Trophoblast cell (in vitro differentiated cells and primary cell): ENCODE data around the gene DAB2.

Experiments
- DNase-seq, 2 donors: peaks; one replicate each; pipeline ENCODE4 v3.0.0-alpha.2; 2016
- H2AFZ ChIP-seq: 2 replicates; pipeline ENCODE4 v1.6.1; 2013; ENCODE audit warnings: low read length, moderate library complexity, mild to moderate bottlenecking; ENCODE audit not compliant: insufficient read depth, poor library complexity
- H2AK5ac ChIP-seq: 2 replicates; pipeline ENCODE4 v1.6.1; 2013; ENCODE audit warnings: mild to moderate bottlenecking, low read length
- H2BK120ac ChIP-seq: 2 replicates; pipeline ENCODE4 v1.6.1; 2013; ENCODE audit warnings: low read length, mild to moderate bottlenecking, moderate library complexity; ENCODE audit not compliant: insufficient read depth, poor library complexity
- H2BK12ac ChIP-seq: 2 replicates; pipeline ENCODE4 v1.6.1; 2013; ENCODE audit warnings: mild to moderate bottlenecking, low read length, moderate library complexity
- H2BK5ac ChIP-seq: 2 replicates; pipeline ENCODE4 v1.6.1; 2013; ENCODE audit warnings: low read length, low read depth, moderate library complexity, mild to moderate bottlenecking; ENCODE audit not compliant: poor library complexity
- H3K14ac ChIP-seq: 2 replicates; pipeline ENCODE4 v1.6.1; 2013; ENCODE audit warnings: mild to moderate bottlenecking, low read length
- H3K18ac ChIP-seq: 2 replicates; pipeline ENCODE4 v1.6.1; 2013; ENCODE audit warnings: mild to moderate bottlenecking, low read length
- H3K23ac ChIP-seq: 2 replicates; pipeline ENCODE4 v1.6.1; 2013; ENCODE audit warnings: low read length
- H3K27ac ChIP-seq: 2 replicates; pipeline ENCODE4 v1.5.1; 2013; ENCODE audit warnings: low read depth, mild to moderate bottlenecking, inconsistent platforms, low read length, moderate library complexity
- H3K27me3 ChIP-seq: 2 replicates; pipeline ENCODE4 v1.6.1; 2013; ENCODE audit warnings: inconsistent platforms, mild to moderate bottlenecking, low read length, moderate library complexity; ENCODE audit not compliant: insufficient read depth
- H3K36me3 ChIP-seq, 2 experiments: 1 replicate in 1 of 2; 2 replicates in 1 of 2; pipeline ENCODE4 v1.6.1; 2013; ENCODE audit warnings: low read length in 2 of 2, mild to moderate bottlenecking in 2 of 2, moderate library complexity in 1 of 2; ENCODE audit not compliant: insufficient read depth in 2 of 2, control insufficient read depth in 1 of 2
- H3K4ac ChIP-seq: 2 replicates; pipeline ENCODE4 v1.6.1; 2013; ENCODE audit warnings: low read depth, mild to moderate bottlenecking, low read length, moderate library complexity
- H3K4me1 ChIP-seq, 2 experiments: 1 replicate in 1 of 2; 2 replicates in 1 of 2; pipeline ENCODE4 v1.6.1; 2013; ENCODE audit warnings: low read length in 2 of 2, mild to moderate bottlenecking in 2 of 2, moderate library complexity in 1 of 2; ENCODE audit not compliant: insufficient read depth in 2 of 2, control insufficient read depth in 1 of 2
- H3K4me2 ChIP-seq: 2 replicates; pipeline ENCODE4 v1.6.1; 2013; ENCODE audit warnings: inconsistent platforms, mild to moderate bottlenecking, low read length, moderate library complexity
- H3K4me3 ChIP-seq: 2 replicates; pipeline ENCODE4 v1.5.1; 2013; ENCODE audit warnings: mild to moderate bottlenecking, low read depth, low read length, inconsistent platforms
- H3K79me1 ChIP-seq: one replicate; pipeline ENCODE4 v1.6.1; 2013; ENCODE audit warnings: low read length
- H3K79me2 ChIP-seq: 2 replicates; pipeline ENCODE4 v1.6.1; 2013; ENCODE audit warnings: low read length, mild to moderate bottlenecking; ENCODE audit not compliant: control insufficient read depth, insufficient read depth, poor library complexity
- H3K9ac ChIP-seq: 2 replicates; pipeline ENCODE4 v1.6.1; 2013; ENCODE audit warnings: mild to moderate bottlenecking, low read length
- H3K9me3 ChIP-seq: 2 replicates; pipeline ENCODE4 v1.6.1; 2013; ENCODE audit warnings: low read depth, mild to moderate bottlenecking, control low read depth, inconsistent platforms, low read length; ENCODE audit not compliant: insufficient read depth
- H4K12ac ChIP-seq: 2 replicates; pipeline ENCODE4 v1.6.1; 2013; ENCODE audit warnings: low read depth, mild to moderate bottlenecking, low read length, moderate library complexity
- H4K8ac ChIP-seq: 2 replicates; pipeline ENCODE4 v1.6.1; 2013; ENCODE audit warnings: low read depth, mild to moderate bottlenecking, low read length, moderate library complexity
- H4K91ac ChIP-seq: one replicate; pipeline ENCODE4 v1.6.1; 2013; ENCODE audit warnings: low read depth, mild to moderate bottlenecking, low read length, moderate library complexity
- whole genome bisulfite sequencing: extraction: QIAGEN DNeasy Blood & Tissue Kit; methylation state at CpG from one replicate; pipeline ENCODE4 v1.1.7; 2013; ENCODE audit warnings: missing lambda C conversion rate; ENCODE audit not compliant: insufficient read length, insufficient coverage; ENCODE audit errors: extremely low coverage; 5-methylcytosine and 5-hydroxymethylcytosine counted together

The DAB2 gene

GRCh38 chr5:39451276-39451941 is 26.6 kb upstream of the DAB2 start:
- Histone ChIP-seq H4K91ac (no peak overlapping the region), H3K4me3 (no peak overlapping the region), H4K12ac (no peak overlapping the region), H2AFZ (no peak overlapping the region), H2BK120ac (no peak overlapping the region), H2BK5ac (no peak overlapping the region), H3K4me2 (no peak overlapping the region), H2AK5ac (no peak overlapping the region), H4K8ac (no peak overlapping the region), H3K27ac (no peak overlapping the region), H3K79me2 (no peaks in the 10 kb centered on the region), H3K36me3 (no peaks in the 10 kb centered on the region), H3K18ac (no peak overlapping the region), H3K14ac (no peak overlapping the region), H3K27me3 (no peaks in the 10 kb centered on the region), H2BK12ac (no peak overlapping the region), H3K23ac (no peak overlapping the region), H3K9me3 (no peaks in the 10 kb centered on the region), H3K79me1 (no peaks in the 10 kb centered on the region), H3K4ac (no peak overlapping the region), H3K9ac (no peak overlapping the region), H3K4me1 (no peaks in the 10 kb centered on the region)
- no CpG with 5 or more reads among the region's 2 CpGs for WGBS
- no peak for DNase-seq

- H3K27me3 ChIP-seq = no peaks in the 10 kb centered on the region
- H2BK12ac ChIP-seq = no peak overlapping the region
- H4K8ac ChIP-seq = no peak overlapping the region
- no peaks in the 10 kb centered on the region for H3K36me3 ChIP-seq
- H3K23ac ChIP-seq = no peak overlapping the region
- no peak overlapping the region for H3K4me3 ChIP-seq
- H2AK5ac ChIP-seq = no peak overlapping the region
- H3K79me2 ChIP-seq = no peaks in the 10 kb centered on the region
- no peak overlapping the region for H3K9ac ChIP-seq
- DNase-seq = no peak
- no CpG with 5 or more reads among the region's 3 CpGs for WGBS
- H3K4ac ChIP-seq = no peak overlapping the region
- no peak overlapping the region for H4K91ac ChIP-seq
- H3K79me1 ChIP-seq = no peaks in the 10 kb centered on the region
- no peak overlapping the region for H3K27ac ChIP-seq
- H4K12ac ChIP-seq = no peak overlapping the region
- no peak overlapping the region for H3K4me2 ChIP-seq
- H3K14ac ChIP-seq = no peak overlapping the region
- H2BK120ac ChIP-seq = no peak overlapping the region
- H2BK5ac ChIP-seq = no peak overlapping the region
- H2AFZ ChIP-seq = no peak overlapping the region
- no peak overlapping the region for H3K18ac ChIP-seq
- H3K9me3 ChIP-seq = no peaks in the 10 kb centered on the region
- no peaks in the 10 kb centered on the region for H3K4me1 ChIP-seq
Measured at GRCh38 chr5:39450487-39450886, 25.7 kb upstream of the DAB2 start.

GRCh38 chr5:39449591-39449990 is 24.8 kb upstream of the DAB2 start:
- DNase-seq = no peak
- H2BK12ac ChIP-seq = no peak overlapping the region
- no peak overlapping the region for H3K9ac ChIP-seq
- no peaks in the 10 kb centered on the region for H3K79me2 ChIP-seq
- no peak overlapping the region for H4K12ac ChIP-seq
- no peak overlapping the region for H2AK5ac ChIP-seq
- no peaks in the 10 kb centered on the region for H3K4me1 ChIP-seq
- H3K4me2 ChIP-seq = no peak overlapping the region
- H3K27me3 ChIP-seq = no peaks in the 10 kb centered on the region
- H3K23ac ChIP-seq = no peak overlapping the region
- H4K8ac ChIP-seq = no peak overlapping the region
- no peak overlapping the region for H3K4ac ChIP-seq
- H3K79me1 ChIP-seq = no peaks in the 10 kb centered on the region
- H3K14ac ChIP-seq = no peak overlapping the region
- no peak overlapping the region for H3K27ac ChIP-seq
- H2BK5ac ChIP-seq = no peak overlapping the region
- H2BK120ac ChIP-seq = no peak overlapping the region
- H3K4me3 ChIP-seq = no peak overlapping the region
- no peak overlapping the region for H3K18ac ChIP-seq
- no peaks in the 10 kb centered on the region for H3K36me3 ChIP-seq
- WGBS = no CpG with 5 or more reads among the region's 3 CpGs
- H3K9me3 ChIP-seq = no peaks in the 10 kb centered on the region
- H2AFZ ChIP-seq = no peak overlapping the region
- no peak overlapping the region for H4K91ac ChIP-seq

GRCh38 chr5:39448506-39449128 is 23.8 kb upstream of the DAB2 start:
- Histone ChIP-seq H4K12ac (no peak overlapping the region), H3K4me2 (no peak overlapping the region), H2BK5ac (no peak overlapping the region), H3K4ac (no peak overlapping the region), H3K79me1 (no peaks in the 10 kb centered on the region), H4K8ac (no peak overlapping the region), H3K4me1 (no peaks in the 10 kb centered on the region), H4K91ac (no peak overlapping the region), H2AK5ac (no peak overlapping the region), H3K4me3 (no peak overlapping the region), H3K36me3 (no peaks in the 10 kb centered on the region), H3K27ac (no peak overlapping the region), H2AFZ (no peak overlapping the region), H3K79me2 (no peaks in the 10 kb centered on the region), H3K9ac (no peak overlapping the region), H3K18ac (no peak overlapping the region), H2BK120ac (no peak overlapping the region), H3K9me3 (no peaks in the 10 kb centered on the region), H2BK12ac (no peak overlapping the region), H3K27me3 (no peaks in the 10 kb centered on the region), H3K14ac (no peak overlapping the region), H3K23ac (no peak overlapping the region)
- WGBS = no CpG with 5 or more reads among the region's 13 CpGs
- no peak for DNase-seq
